ENCODE data around the gene HSPA12A.
A peak's percentile ranks its signal among the peaks of the same experiment; 100 is the strongest.

HSPA12A gene

DNA sequence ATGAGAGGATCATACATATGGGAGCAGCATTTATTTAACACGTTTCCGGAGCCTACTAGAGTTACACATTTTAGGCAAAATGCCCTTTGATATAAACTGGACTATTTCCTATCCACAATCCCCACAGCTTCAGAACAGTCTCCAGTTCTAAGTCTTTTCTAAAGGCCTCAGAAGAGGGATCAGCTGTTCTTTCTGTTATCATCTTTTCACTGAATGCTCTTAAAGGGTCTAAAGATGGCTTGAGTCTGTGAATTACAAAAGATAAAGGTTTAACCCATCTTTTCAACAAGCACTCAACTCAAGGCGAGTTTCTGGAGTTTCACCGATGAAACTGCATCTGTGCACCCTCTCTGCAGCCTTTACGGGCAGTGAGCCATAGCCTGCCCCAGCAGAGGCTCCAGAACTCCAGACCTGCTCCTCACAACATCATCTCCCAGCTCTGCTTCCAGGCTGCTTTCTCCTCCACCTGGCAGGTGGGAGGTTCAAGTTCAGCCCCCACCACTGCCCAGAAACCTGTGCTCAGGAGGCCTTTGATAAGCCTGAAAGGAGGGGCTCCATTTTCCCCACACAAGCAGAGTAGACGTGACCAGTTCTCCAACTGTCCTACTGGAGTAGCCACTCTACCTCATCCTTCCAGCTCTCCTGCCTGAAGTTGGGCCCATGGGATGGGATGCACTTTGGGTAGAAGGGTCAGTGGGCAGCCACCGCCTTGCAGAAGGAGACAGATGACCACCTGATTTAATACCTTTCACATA, 53.4 kb downstream of the HSPA12A start:
- TF ChIP-seq, protein P1, sequence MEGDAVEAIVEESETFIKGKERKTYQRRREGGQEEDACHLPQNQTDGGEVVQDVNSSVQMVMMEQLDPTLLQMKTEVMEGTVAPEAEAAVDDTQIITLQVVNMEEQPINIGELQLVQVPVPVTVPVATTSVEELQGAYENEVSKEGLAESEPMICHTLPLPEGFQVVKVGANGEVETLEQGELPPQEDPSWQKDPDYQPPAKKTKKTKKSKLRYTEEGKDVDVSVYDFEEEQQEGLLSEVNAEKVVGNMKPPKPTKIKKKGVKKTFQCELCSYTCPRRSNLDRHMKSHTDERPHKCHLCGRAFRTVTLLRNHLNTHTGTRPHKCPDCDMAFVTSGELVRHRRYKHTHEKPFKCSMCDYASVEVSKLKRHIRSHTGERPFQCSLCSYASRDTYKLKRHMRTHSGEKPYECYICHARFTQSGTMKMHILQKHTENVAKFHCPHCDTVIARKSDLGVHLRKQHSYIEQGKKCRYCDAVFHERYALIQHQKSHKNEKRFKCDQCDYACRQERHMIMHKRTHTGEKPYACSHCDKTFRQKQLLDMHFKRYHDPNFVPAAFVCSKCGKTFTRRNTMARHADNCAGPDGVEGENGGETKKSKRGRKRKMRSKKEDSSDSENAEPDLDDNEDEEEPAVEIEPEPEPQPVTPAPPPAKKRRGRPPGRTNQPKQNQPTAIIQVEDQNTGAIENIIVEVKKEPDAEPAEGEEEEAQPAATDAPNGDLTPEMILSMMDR (IDR thresholded peaks at IDR 0.05), result no peak
- Mint-ChIP-seq H3K36me3 (ENCODE audit: low read depth) (no peaks in the 10 kb centered on the region), H3K4me1 (peaks cover 56% of the 10 kb centered on the region), H3K4me3 (no peak overlapping the region), H3K27me3 (ENCODE audit: low read depth, poor library complexity) (peaks cover 51% of the 10 kb centered on the region), H3K27ac (peak overlapping the region; percentile 67), H3K9me3 (no peaks in the 10 kb centered on the region)
- no peak for DNase-seq

DNA sequence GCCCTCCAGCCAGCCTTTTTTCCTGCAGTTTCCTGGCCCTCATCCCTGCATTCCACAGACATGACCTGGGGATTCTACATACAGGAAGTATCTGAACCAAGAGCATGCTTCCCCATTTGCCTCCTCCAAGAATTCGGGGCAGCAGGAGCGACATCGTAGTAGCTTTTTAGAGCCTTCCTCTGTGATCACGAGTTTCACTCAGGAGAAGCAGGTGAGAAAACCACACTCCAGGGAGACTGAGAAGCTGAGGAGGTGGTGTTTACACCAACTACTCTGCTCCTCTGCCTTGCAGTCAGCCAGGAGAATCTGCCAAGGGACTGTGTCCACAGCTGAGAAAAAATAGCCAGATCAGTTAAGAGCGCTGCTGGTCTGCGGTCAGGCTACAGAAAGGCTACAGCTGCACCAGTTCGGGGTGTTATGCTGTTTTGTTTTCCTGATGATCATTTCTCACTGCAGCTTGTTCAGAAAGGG, 54.1 kb downstream of the HSPA12A start:
- H3K9me3 Mint-ChIP-seq, result no peaks in the 10 kb centered on the region
- no peak for DNase-seq
- no peak overlapping the region for H3K4me3 Mint-ChIP-seq
- H3K27me3 Mint-ChIP-seq (ENCODE audit: low read depth, poor library complexity), result peaks cover 44% of the 10 kb centered on the region
- H3K4me1 Mint-ChIP-seq, result peaks cover 49% of the 10 kb centered on the region
- no peak overlapping the region for H3K27ac Mint-ChIP-seq
- TF ChIP-seq, protein P1 (IDR thresholded peaks at IDR 0.05), result no peak
- no peaks in the 10 kb centered on the region for H3K36me3 Mint-ChIP-seq (ENCODE audit: low read depth)

GRCh38 chr10:116687633-116688032, 54.7 kb downstream of the HSPA12A start:
- DNase-seq, result no peak
- Mint-ChIP-seq H3K9me3 (no peaks in the 10 kb centered on the region), H3K4me1 (peaks cover 44% of the 10 kb centered on the region), H3K4me3 (no peak overlapping the region), H3K27ac (no peak overlapping the region), H3K27me3 (ENCODE audit: low read depth, poor library complexity) (peaks cover 40% of the 10 kb centered on the region), H3K36me3 (ENCODE audit: low read depth) (no peaks in the 10 kb centered on the region)
- TF ChIP-seq, protein P1 (IDR thresholded peaks at IDR 0.05), result no peak

DNA sequence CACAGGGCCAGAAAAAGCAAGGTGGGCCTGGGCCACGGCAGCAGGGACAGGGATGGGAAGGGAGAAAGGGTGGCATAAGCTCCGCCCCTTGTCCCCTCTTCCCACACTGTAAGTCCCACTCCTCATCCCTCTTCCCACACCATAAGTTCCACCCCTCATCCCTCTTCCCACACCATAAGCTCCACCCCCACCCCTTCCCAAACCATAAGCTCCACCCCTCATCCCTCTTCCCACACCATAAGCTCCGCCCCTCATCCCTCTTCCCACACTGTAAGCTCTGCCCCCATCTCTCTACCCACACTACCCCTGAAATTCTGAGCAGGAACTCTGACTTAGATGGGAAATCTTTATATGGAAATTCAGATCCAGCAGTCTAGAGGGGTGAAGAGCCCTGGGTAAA, 55.7 kb downstream of the HSPA12A start:
- H3K9me3 Mint-ChIP-seq, result no peaks in the 10 kb centered on the region
- H3K27me3 Mint-ChIP-seq (ENCODE audit: low read depth, poor library complexity), result peaks cover 33% of the 10 kb centered on the region
- no peak overlapping the region for H3K27ac Mint-ChIP-seq
- no peaks in the 10 kb centered on the region for H3K36me3 Mint-ChIP-seq (ENCODE audit: low read depth)
- H3K4me3 Mint-ChIP-seq, result no peak overlapping the region
- TF ChIP-seq, protein P1 (IDR thresholded peaks at IDR 0.05), result no peak
- no peak for DNase-seq
- H3K4me1 Mint-ChIP-seq, result peaks cover 39% of the 10 kb centered on the region

DNA sequence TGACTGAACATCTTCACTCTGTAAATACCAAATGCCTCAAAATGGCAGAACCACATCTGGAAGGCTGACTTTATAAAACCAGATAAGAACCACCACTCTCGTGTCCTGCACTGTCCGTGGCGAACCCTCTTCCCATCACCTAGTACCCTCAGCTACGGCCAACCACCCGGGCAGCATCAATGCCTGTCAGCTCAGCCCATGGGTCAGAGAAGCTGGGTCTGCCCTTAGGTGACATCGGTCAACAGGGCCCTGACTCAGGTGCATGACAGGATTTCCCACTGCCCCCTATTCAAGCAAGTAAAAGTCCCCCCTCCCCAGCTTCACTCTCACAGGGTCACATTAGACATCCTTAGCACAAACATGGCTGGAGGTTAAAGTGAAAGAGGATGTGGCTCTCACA, 56.6 kb downstream of the HSPA12A start:
- DNase-seq, result no peak
- Mint-ChIP-seq H3K27ac (no peak overlapping the region), H3K36me3 (ENCODE audit: low read depth) (no peaks in the 10 kb centered on the region), H3K4me1 (peaks cover 32% of the 10 kb centered on the region), H3K4me3 (no peak overlapping the region), H3K27me3 (ENCODE audit: low read depth, poor library complexity) (peaks cover 33% of the 10 kb centered on the region), H3K9me3 (no peaks in the 10 kb centered on the region)
- TF ChIP-seq, protein P1 (IDR thresholded peaks at IDR 0.05), result no peak

GRCh38 chr10:116684781-116685180, 57.6 kb downstream of the HSPA12A start:
- peaks cover 30% of the 10 kb centered on the region for H3K27me3 Mint-ChIP-seq (ENCODE audit: low read depth, poor library complexity)
- H3K4me1 Mint-ChIP-seq, result peaks cover 26% of the 10 kb centered on the region
- H3K4me3 Mint-ChIP-seq, result no peak overlapping the region
- H3K27ac Mint-ChIP-seq, result no peak overlapping the region
- no peak for DNase-seq
- TF ChIP-seq, protein P1 (IDR thresholded peaks at IDR 0.05), result no peak
- H3K9me3 Mint-ChIP-seq, result no peaks in the 10 kb centered on the region
- no peaks in the 10 kb centered on the region for H3K36me3 Mint-ChIP-seq (ENCODE audit: low read depth)

Data from nephron progenitor cell (in vitro differentiated cells).